Measurements from ENCODE around the gene TUBE1.

GRCh38 chr6:112038756-112039430 is 48.4 kb downstream of the TUBE1 start:
- TF ChIP-seq EZH2 (IDR thresholded peaks at IDR 0.05; ENCODE audit: low read depth, unreplicated experiment): no peak
- no peak for TF ChIP-seq JUNB (IDR thresholded peaks at IDR 0.05; ENCODE audit: unreplicated experiment)
- TF ChIP-seq CTCF (conservative IDR thresholded peaks at IDR 0.05; ENCODE audit: low read depth in 2 of 2): no peak
